K562 (cell line): ENCODE data around the gene ZNF219. TPM values are rescaled to one million over a fixed set of nuclear protein-coding genes. Genes with fewer than 3 reads are reported as not detected.

Experiments
- ATF2 ChIP-seq: sonication (generic); formaldehyde crosslinking; IDR thresholded peaks from 2 replicates; pipeline ENCODE4 v1.8.1; 2022; ENCODE audit warnings: missing genetic modification reagents
- BDP1 ChIP-seq: IDR thresholded peaks from 3 replicates; pipeline ENCODE4 v1.6.1; 2011; ENCODE audit not compliant: insufficient read length, insufficient read depth
- CCNT2 ChIP-seq: IDR thresholded peaks from 2 replicates; pipeline ENCODE4 v1.6.1; 2011; ENCODE audit warnings: borderline replicate concordance, low read depth, mild to moderate bottlenecking, moderate library complexity, mixed read lengths, low read length; ENCODE audit not compliant: insufficient read length; ENCODE audit errors: extremely low read depth
- CREB3L1 ChIP-seq: fragments of 450-650 bp; IDR thresholded peaks from 2 replicates; pipeline ENCODE4 v1.6.1; 2014; ENCODE audit warnings: low read depth, mild to moderate bottlenecking, moderate library complexity, borderline replicate concordance
- FOXO4 ChIP-seq: fragments of 450-650 bp; formaldehyde crosslinking; IDR thresholded peaks from 2 replicates; pipeline ENCODE4 v1.4.0; 2020; ENCODE audit warnings: mild to moderate bottlenecking, moderate library complexity
- GABPB1 ChIP-seq: sonication (generic); formaldehyde crosslinking; IDR thresholded peaks from 2 replicates; pipeline ENCODE4 v1.8.0; 2022; ENCODE audit warnings: mild to moderate bottlenecking, missing genetic modification reagents
- HOMEZ ChIP-seq: fragments of 250-450 bp; sonication (Bioruptor Pico); IDR thresholded peaks from 2 replicates; pipeline ENCODE4 v1.4.0; 2020; ENCODE audit warnings: mild to moderate bottlenecking, moderate library complexity
- HSF4 ChIP-seq: fragments of 250-450 bp; sonication (Bioruptor Pico); IDR thresholded peaks from 2 replicates; pipeline ENCODE4 v2.1.2; 2022; ENCODE audit warnings: mild to moderate bottlenecking, moderate library complexity, borderline replicate concordance
- JUN ChIP-seq, 2 experiments: sonication (generic) in 1 of 2; formaldehyde crosslinking in 1 of 2; IDR thresholded peaks; 2 replicates each; pipeline versions ENCODE4 v1.6.1 to v1.8.0; 2012 to 2022; ENCODE audit warnings: borderline replicate concordance in 2 of 2, mild to moderate bottlenecking in 2 of 2, improper control_type of control experiment in 1 of 2, low read depth in 1 of 2, low read length in 1 of 2, missing genetic modification reagents in 1 of 2
- JUNB ChIP-seq: fragments of 450-650 bp; formaldehyde crosslinking; conservative IDR thresholded peaks from 2 replicates; pipeline ENCODE4 v1.4.0; 2020; ENCODE audit warnings: mild to moderate bottlenecking
- KDM5B ChIP-seq: fragments of 200-600 bp; sonication (generic); IDR thresholded peaks from 2 replicates; pipeline ENCODE4 v1.6.1; 2012; ENCODE audit warnings: low read depth, mild to moderate bottlenecking, moderate library complexity, low read length, control low read depth, inconsistent platforms; ENCODE audit not compliant: insufficient replicate concordance
- MTA2 ChIP-seq: fragments of 450-650 bp; IDR thresholded peaks from 2 replicates; pipeline ENCODE4 v1.6.1; 2016; ENCODE audit warnings: low read depth
- RBM25 ChIP-seq: fragments of 200-400 bp; formaldehyde crosslinking; IDR thresholded peaks from 2 replicates; pipeline ENCODE4 v1.6.1; 2018; ENCODE audit warnings: low read length, low read depth, moderate library complexity; ENCODE audit not compliant: severe bottlenecking
- SETDB1 ChIP-seq: IDR thresholded peaks from one replicate; pipeline ENCODE4 v1.6.1; 2012; ENCODE audit warnings: low read length, control low read depth, inconsistent platforms
- SRSF9 ChIP-seq: fragments of 200-400 bp; formaldehyde crosslinking; IDR thresholded peaks from 2 replicates; pipeline ENCODE4 v1.6.1; 2017; ENCODE audit warnings: low read depth, low read length, borderline replicate concordance
- USF1 ChIP-seq: sonication (generic); formaldehyde crosslinking; IDR thresholded peaks from 2 replicates; pipeline ENCODE4 v1.9.0; 2022; ENCODE audit warnings: mild to moderate bottlenecking, missing genetic modification reagents
- XRCC4 ChIP-seq: IDR thresholded peaks from one replicate; pipeline ENCODE4 v1.6.1; 2011; ENCODE audit not compliant: insufficient read depth, insufficient read length; ENCODE audit errors: extremely low read depth
- ZNF239 ChIP-seq: fragments of 250-450 bp; sonication (Bioruptor Pico); IDR thresholded peaks from 2 replicates; pipeline ENCODE4 v1.4.0; 2020; ENCODE audit warnings: mild to moderate bottlenecking
- ZNF444 ChIP-seq: fragments of 250-450 bp; sonication (Bioruptor Pico); IDR thresholded peaks from 2 replicates; pipeline ENCODE4 v1.4.0; 2020; ENCODE audit warnings: mild to moderate bottlenecking, moderate library complexity
- ZNF584 ChIP-seq: fragments of 200-800 bp; sonication (Bioruptor generic); IDR thresholded peaks from 2 replicates; pipeline ENCODE4 v1.6.1; 2016; ENCODE audit warnings: low read depth, mild to moderate bottlenecking, missing genetic modification characterization, missing compliant biosample characterization
- polyA plus RNA-seq, 8 experiments: library from polyadenylated mRNA; depleted of rRNA in 4 of 8; stranded (reverse) in 5 of 8; unstranded in 3 of 8; fragments of >200 nt; fragmentation: Nextera tagmentation in 2 of 8; fragmentation: Illumina TruSeq in 1 of 8; extraction: Ambion mirVana in 2 of 8; extraction: Trizol in 1 of 8; gene quantifications; 2 replicates each; pipeline versions ENCODE4 v1.2.1 to v1.2.3, GENCODE V29; 2011 to 2014; ENCODE audit warnings: inconsistent platforms in 1 of 8, missing spikeins in 1 of 8
- total RNA-seq, 7 experiments: library from RNA; depleted of rRNA in 6 of 7; stranded (reverse); fragments of >200 nt in 6 of 7; fragmentation: Illumina TruSeq in 2 of 7; extraction: Trizol in 2 of 7; gene quantifications; 2 replicates each; pipeline versions ENCODE4 v1.2.1 to v1.2.3, GENCODE V29; 2011 to 2021; ENCODE audit warnings: low replicate concordance in 1 of 7

The ZNF219 gene
- total and polyA plus RNA-seq, 9 of the 15 experiments (the other 6 are each of a cell fraction or from before 2014, with no cell fraction given) = 0.29 to 10.6 (median 2.8) TPM

GRCh38 chr14:21103411-21103709, 4.9 kb upstream of the ZNF219 start (continued):
- TF ChIP-seq SETDB1 (no peak), JUN (IDR thresholded peaks at IDR 0.05; ENCODE audit: borderline replicate concordance, low read depth, low read length) (no peak; the same call in 1 of the 2 replicates), JUN (CRISPR knock-in tag; IDR thresholded peaks at IDR 0.05; ENCODE audit: borderline replicate concordance) (no peak), MTA2 (no peak), ZNF444 (CRISPR knock-in tag) (no peak), GABPB1 (no peak), SRSF9 (no peak), FOXO4 (CRISPR knock-in tag) (no peak), CREB3L1 (no peak), CCNT2 (no peak), BDP1 (no peak), USF1 (CRISPR knock-in tag) (peak; percentile 70), ZNF239 (CRISPR knock-in tag) (no peak), KDM5B (no peak), HSF4 (CRISPR knock-in tag) (no peak), ATF2 (CRISPR knock-in tag) (no peak), XRCC4 (no peak), HOMEZ (CRISPR knock-in tag) (no peak), JUNB (CRISPR knock-in tag) (no peak), RBM25 (no peak), ZNF584 (CRISPR knock-in tag) (no peak)
